Peyer's patch (tissue), 4 donors: ENCODE measurements around the gene PSD2. TPM values are rescaled to one million over a fixed set of nuclear protein-coding genes. Genes with fewer than 3 reads are reported as not detected.

ENCODE experiments used
- DNase-seq, 3 donors: peaks; one replicate each; pipeline ENCODE4 v3.0.0-alpha.2; 2017 to 2019
- H3K27ac ChIP-seq, 4 donors: fragments of 200-600 bp; sonication (generic); one replicate each; pipeline ENCODE4 v1.5.1; 2016 to 2019
- H3K27me3 ChIP-seq, 2 donors: fragments of 200-600 bp; sonication (generic); one replicate each; pipeline ENCODE4 v1.5.1; 2019
- H3K36me3 ChIP-seq, 3 donors: fragments of 200-600 bp; sonication (generic); one replicate each; pipeline ENCODE4 v1.5.1; 2016 to 2019
- H3K4me1 ChIP-seq, 4 donors: fragments of 200-600 bp; sonication (generic); one replicate each; pipeline ENCODE4 v1.5.1; 2016 to 2019
- H3K4me3 ChIP-seq, 4 donors: fragments of 200-600 bp; sonication (generic); 1 replicate in 3 of 4; 2 replicates in 1 of 4; pipeline ENCODE4 v1.5.1; 2016 to 2019; ENCODE audit warnings: mild to moderate bottlenecking in 1 of 4
- H3K9me3 ChIP-seq, 4 donors: fragments of 200-600 bp; sonication (generic); one replicate each; pipeline ENCODE4 v1.5.1; 2016 to 2019; ENCODE audit warnings: mild to moderate bottlenecking in 1 of 4
- POLR2A ChIP-seq, 2 donors: fragments of 450-650 bp; IDR thresholded peaks; one replicate each; pipeline ENCODE4 v1.5.1; 2017; ENCODE audit warnings: antibody characterized with exemption in 2 of 2, mild to moderate bottlenecking in 2 of 2, moderate library complexity in 2 of 2
- total RNA-seq, 4 donors: library from RNA; depleted of rRNA; stranded (reverse); fragments of >200 nt; gene quantifications; one replicate each; pipeline ENCODE4 v1.1.0, GENCODE V29; 2016
- TF ChIP-seq, protein P1 (sequence below), 6 experiments: fragments of 450-650 bp in 4 of 6; fragments of 200-600 bp in 2 of 6; sonication (generic) in 1 of 6; IDR thresholded peaks; one replicate each; pipeline ENCODE4 v1.5.1; 2017 to 2019; ENCODE audit warnings: antibody characterized with exemption in 6 of 6, mild to moderate bottlenecking in 3 of 6, moderate library complexity in 1 of 6

The PSD2 gene
- total RNA-seq, 4 donors from 2014 or later, result not detected

DNA sequence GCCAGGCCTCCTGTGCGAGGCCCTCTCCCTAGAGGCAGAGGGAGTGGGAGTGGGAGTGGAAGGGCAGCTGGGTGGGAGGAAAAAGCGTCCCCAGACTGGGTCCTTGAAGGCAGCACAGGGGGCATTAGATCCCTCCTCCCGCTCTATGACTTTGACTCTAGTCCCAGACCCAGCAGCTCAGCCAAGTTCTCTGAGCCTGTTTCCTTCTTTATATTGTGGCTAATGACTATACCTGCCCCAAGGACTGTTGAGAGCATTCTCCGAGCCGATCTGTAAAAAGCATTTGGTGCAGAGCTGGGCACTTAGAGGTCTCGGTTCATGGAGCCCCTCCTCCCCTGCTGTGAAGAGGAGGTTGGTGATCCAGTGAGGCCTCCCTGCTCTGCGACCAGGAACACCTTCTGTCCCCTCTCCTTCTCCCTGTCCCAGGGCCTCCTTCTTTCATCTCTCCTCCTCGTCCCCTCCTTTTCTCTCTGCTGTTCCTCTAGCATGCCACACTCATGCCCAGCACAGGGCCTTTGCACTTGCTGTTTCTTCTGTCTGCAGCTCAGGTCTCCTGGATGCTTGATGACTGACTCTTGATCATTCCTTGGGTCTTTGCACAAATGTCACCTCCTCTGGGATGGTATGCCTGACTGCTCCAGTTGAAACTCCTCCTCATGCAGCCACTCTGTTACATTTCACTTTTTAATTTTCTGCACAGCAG is 23.4 kb upstream of the PSD2 start:
- DNase-seq, result no peak
- no peaks in the 10 kb centered on the region for H3K36me3 ChIP-seq

DNA sequence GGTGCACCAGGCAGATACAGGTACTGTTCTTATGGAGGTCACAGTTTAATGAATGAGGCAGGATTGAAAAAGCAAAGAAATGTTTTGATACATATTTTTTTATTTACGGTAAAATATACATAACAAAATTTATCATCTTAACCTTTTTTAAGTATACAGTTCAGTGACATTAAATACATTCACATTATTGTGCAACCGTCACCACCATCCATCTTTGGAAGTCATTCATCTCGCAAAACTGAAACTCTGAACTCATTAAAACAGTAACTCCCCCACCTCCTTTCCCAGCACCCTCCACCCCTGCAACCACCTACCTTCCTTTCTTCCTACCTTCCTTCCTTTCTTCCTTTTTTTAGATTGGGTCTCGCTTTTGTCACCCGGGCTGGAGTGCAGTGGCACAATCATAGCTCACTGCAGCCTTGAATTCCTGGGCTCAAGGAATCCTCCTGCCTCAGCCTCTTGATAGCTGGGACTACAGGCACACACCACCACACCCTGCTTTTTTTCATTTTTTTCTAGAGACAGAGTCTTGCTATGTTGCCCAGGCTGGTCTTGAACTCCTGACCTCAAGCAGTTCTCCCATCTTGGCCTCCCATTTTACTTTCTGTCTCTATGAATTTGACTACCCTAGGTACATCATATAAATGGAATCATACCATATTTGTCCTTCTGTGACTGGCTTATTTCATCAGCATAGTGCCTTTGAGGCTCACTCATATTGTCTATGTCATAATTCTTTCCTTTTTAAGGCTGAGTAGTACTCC is 22.5 kb upstream of the PSD2 start:
- Histone ChIP-seq H3K4me3 (no peak overlapping the region), H3K9me3 (no peaks in the 10 kb centered on the region), H3K27ac (no peak overlapping the region), H3K36me3 (no peaks in the 10 kb centered on the region), H3K27me3 (no peaks in the 10 kb centered on the region), H3K4me1 (peaks cover 0 to 6% (median 0%) of the 10 kb centered on the region in 4 donors)
- TF ChIP-seq, protein P1, sequence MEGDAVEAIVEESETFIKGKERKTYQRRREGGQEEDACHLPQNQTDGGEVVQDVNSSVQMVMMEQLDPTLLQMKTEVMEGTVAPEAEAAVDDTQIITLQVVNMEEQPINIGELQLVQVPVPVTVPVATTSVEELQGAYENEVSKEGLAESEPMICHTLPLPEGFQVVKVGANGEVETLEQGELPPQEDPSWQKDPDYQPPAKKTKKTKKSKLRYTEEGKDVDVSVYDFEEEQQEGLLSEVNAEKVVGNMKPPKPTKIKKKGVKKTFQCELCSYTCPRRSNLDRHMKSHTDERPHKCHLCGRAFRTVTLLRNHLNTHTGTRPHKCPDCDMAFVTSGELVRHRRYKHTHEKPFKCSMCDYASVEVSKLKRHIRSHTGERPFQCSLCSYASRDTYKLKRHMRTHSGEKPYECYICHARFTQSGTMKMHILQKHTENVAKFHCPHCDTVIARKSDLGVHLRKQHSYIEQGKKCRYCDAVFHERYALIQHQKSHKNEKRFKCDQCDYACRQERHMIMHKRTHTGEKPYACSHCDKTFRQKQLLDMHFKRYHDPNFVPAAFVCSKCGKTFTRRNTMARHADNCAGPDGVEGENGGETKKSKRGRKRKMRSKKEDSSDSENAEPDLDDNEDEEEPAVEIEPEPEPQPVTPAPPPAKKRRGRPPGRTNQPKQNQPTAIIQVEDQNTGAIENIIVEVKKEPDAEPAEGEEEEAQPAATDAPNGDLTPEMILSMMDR (IDR thresholded peaks at IDR 0.05), result no peak
- no peak for DNase-seq

More for the DNA sequence above, 23.4 kb upstream of the PSD2 start:
- H3K4me3 ChIP-seq, result no peak overlapping the region
- H3K9me3 ChIP-seq, result no peaks in the 10 kb centered on the region
- TF ChIP-seq, protein P1 (IDR thresholded peaks at IDR 0.05), result no peak
- no peak for TF ChIP-seq POLR2A (IDR thresholded peaks at IDR 0.05)
- peaks cover 0 to 6% (median 0%) of the 10 kb centered on the region in 4 donors for H3K4me1 ChIP-seq
- no peaks in the 10 kb centered on the region for H3K27me3 ChIP-seq
- H3K27ac ChIP-seq, result no peak overlapping the region

DNA sequence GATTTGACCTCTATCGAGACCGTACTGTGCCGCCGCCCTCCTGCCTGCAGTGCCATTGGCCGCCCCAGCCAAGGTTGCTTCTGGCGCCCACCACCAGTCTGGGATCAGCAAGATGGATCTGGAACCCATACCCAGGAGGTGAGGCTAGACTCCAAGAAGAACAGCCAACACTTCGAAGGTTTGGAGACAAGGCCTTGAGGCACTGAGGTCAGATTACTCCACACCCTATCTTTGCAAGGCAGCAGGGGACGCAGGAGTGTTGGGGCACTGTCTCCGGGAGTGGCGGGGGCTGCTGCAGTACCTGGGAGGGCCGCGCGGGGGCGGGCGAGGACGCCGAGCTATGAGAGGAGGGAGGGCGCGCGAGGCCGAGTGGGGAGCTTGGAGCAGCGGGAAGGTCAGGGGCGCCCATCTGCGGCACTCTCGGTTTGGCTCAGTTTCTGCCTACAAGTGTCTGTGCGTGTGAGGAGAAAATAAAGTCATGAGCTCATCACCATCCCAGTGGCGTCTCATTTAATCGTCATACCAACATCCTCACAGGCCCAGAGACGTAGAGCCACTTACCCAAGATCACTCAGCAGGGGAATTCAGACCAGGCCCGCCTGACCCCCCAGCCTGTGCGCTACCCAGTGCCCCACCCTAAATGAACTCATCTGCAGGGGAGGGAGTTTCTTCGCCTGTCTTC is 20.5 kb upstream of the PSD2 start:
- peak; percentile 76 to 88 (median 79) for DNase-seq
- Histone ChIP-seq H3K27ac (no peak overlapping the region), H3K4me1 (no peaks in the 10 kb centered on the region), H3K4me3 (peak overlapping the region in 1 of 4 donors; percentile 6), H3K36me3 (no peaks in the 10 kb centered on the region), H3K27me3 (no peaks in the 10 kb centered on the region), H3K9me3 (no peaks in the 10 kb centered on the region)
- TF ChIP-seq, protein P1 (IDR thresholded peaks at IDR 0.05), result peak; percentile 67 to 97 (median 75)
- TF ChIP-seq POLR2A (IDR thresholded peaks at IDR 0.05), result no peak

DNA sequence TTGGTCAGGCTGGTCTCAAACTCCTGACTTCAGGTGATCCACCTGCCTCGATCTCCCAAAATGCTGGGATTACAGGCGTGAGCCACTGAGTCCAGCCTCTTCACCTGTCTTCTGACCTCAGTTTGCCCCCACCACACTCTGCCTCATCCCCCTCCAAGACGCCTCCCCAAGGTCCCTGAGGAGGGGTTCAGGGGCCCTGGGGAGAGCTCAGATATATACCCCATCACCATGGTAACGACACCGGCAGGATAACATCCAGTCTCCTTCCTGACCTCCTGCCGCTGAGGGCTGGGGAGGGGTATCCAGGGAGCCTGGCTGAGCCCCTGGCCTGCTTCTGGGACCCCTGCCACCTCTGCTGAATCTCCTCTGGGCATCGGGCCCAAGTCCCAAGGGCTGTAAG is 19.7 kb upstream of the PSD2 start:
- no peak for TF ChIP-seq POLR2A (IDR thresholded peaks at IDR 0.05)
- TF ChIP-seq, protein P1 (IDR thresholded peaks at IDR 0.05), result no peak
- Histone ChIP-seq H3K36me3 (no peaks in the 10 kb centered on the region), H3K4me3 (no peak overlapping the region), H3K27me3 (no peaks in the 10 kb centered on the region), H3K9me3 (no peaks in the 10 kb centered on the region), H3K4me1 (no peaks in the 10 kb centered on the region), H3K27ac (no peak overlapping the region)
- DNase-seq, result no peak

DNA sequence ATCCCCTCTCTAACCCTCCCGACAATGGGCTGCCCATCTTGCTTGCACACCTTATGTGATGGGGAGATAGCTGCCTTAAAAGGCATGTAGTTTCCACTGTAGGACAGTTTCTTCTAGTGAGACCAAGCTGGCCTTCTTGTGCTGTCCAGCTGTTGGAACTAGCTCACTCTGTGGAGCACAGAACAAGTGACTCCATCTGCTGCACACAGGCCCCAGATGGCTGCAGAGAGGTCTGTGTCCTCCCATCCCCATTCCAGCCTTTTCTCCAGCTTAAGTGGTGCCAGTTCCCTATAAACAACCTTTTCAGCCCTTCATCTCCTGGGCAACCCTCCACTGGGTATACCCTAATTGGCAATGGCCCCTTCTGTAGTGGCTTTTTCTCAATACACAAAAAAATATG is 18.7 kb upstream of the PSD2 start:
- Histone ChIP-seq H3K4me1 (no peaks in the 10 kb centered on the region), H3K27ac (no peak overlapping the region), H3K4me3 (no peak overlapping the region), H3K36me3 (no peaks in the 10 kb centered on the region), H3K9me3 (no peaks in the 10 kb centered on the region), H3K27me3 (no peaks in the 10 kb centered on the region)
- no peak for DNase-seq
- TF ChIP-seq, protein P1 (IDR thresholded peaks at IDR 0.05), result no peak
- no peak for TF ChIP-seq POLR2A (IDR thresholded peaks at IDR 0.05)
